WTC11 (cell line): ENCODE data around the gene SMAD3. TPM values are rescaled to one million over a fixed set of nuclear protein-coding genes. Genes with fewer than 3 reads are reported as not detected.

Experiments
- ATAC-seq: fragments of 200-7000 bp; cut with Tn5 transposase; 2 replicates; pipeline ENCODE4 v1.10.0; 2021; ENCODE audit warnings: mild to moderate bottlenecking, moderate library complexity
- CTCF ChIA-PET: fragments of 300-600 bp; sonication (Branson Sonifier 250); formaldehyde crosslinking; loops from one replicate; lab custom pipeline; 2021; ENCODE audit warnings: antibody characterized with exemption; lab: Charles Lee
- POLR2A ChIA-PET: fragments of 350-600 bp; sonication (Branson Sonifier 250); formaldehyde crosslinking; loops from one replicate; lab custom pipeline; 2021; ENCODE audit warnings: antibody characterized with exemption; lab: Charles Lee
- DNase-seq: peaks from one replicate; pipeline ENCODE4 v3.0.0; 2021; ENCODE audit warnings: low spot score
- H3K27ac Mint-ChIP-seq: 2 replicates; pipeline ENCODE4 v1.8.0; 2021; ENCODE audit warnings: mixed read lengths
- H3K27me3 Mint-ChIP-seq: 2 replicates; pipeline ENCODE4 v1.8.0; 2021; ENCODE audit warnings: low read depth, mild to moderate bottlenecking, moderate library complexity, mixed read lengths
- H3K36me3 Mint-ChIP-seq: 2 replicates; pipeline ENCODE4 v1.8.0; 2021; ENCODE audit warnings: mixed read lengths
- H3K4me1 Mint-ChIP-seq: 2 replicates; pipeline ENCODE4 v1.8.0; 2022; ENCODE audit warnings: mixed read lengths
- H3K4me3 Mint-ChIP-seq: 2 replicates; pipeline ENCODE4 v1.8.0; 2021; ENCODE audit warnings: mild to moderate bottlenecking, moderate library complexity, mixed read lengths
- H3K9me3 Mint-ChIP-seq: 2 replicates; pipeline ENCODE4 v1.8.0; 2021; ENCODE audit warnings: mixed read lengths
- ATF1 ChIP-seq: sonication (generic); formaldehyde crosslinking; IDR thresholded peaks from 2 replicates; pipeline ENCODE4 v1.8.1; 2023; ENCODE audit warnings: mild to moderate bottlenecking, moderate library complexity, missing genetic modification reagents
- CREB1 ChIP-seq: sonication (generic); formaldehyde crosslinking; IDR thresholded peaks from 2 replicates; pipeline ENCODE4 v1.8.0; 2023; ENCODE audit warnings: mild to moderate bottlenecking, missing genetic modification reagents
- ELF4 ChIP-seq: sonication (generic); formaldehyde crosslinking; IDR thresholded peaks from 2 replicates; pipeline ENCODE4 v1.8.1; 2022; ENCODE audit warnings: low read depth, mild to moderate bottlenecking, moderate library complexity, missing genetic modification reagents
- GRHL2 ChIP-seq: fragments of 250-450 bp; sonication (Bioruptor Pico); IDR thresholded peaks from 2 replicates; pipeline ENCODE4 v1.8.0; 2022; ENCODE audit warnings: mild to moderate bottlenecking, moderate library complexity; ENCODE audit not compliant: insufficient replicate concordance, severe bottlenecking
- IRF2 ChIP-seq: sonication (generic); formaldehyde crosslinking; IDR thresholded peaks from 2 replicates; pipeline ENCODE4 v1.8.0; 2022; ENCODE audit warnings: low read depth, missing genetic modification reagents, borderline replicate concordance
- JUN ChIP-seq: sonication (generic); formaldehyde crosslinking; IDR thresholded peaks from 2 replicates; pipeline ENCODE4 v1.8.0; 2023; ENCODE audit warnings: mild to moderate bottlenecking, missing genetic modification reagents
- KAT7 ChIP-seq: sonication (generic); formaldehyde crosslinking; IDR thresholded peaks from 2 replicates; pipeline ENCODE4 v1.8.1; 2023; ENCODE audit warnings: missing genetic modification reagents, mild to moderate bottlenecking, borderline replicate concordance
- MXD4 ChIP-seq: fragments of 250-450 bp; sonication (Bioruptor Pico); IDR thresholded peaks from 2 replicates; pipeline ENCODE4 v1.8.0; 2021; ENCODE audit warnings: mild to moderate bottlenecking, moderate library complexity, borderline replicate concordance
- NFE2L1 ChIP-seq: sonication (generic); formaldehyde crosslinking; IDR thresholded peaks from 2 replicates; pipeline ENCODE4 v1.8.1; 2023; ENCODE audit warnings: missing genetic modification reagents
- NR1H2 ChIP-seq: sonication (generic); formaldehyde crosslinking; IDR thresholded peaks from 2 replicates; pipeline ENCODE4 v1.9.0; 2021; ENCODE audit warnings: mild to moderate bottlenecking, moderate library complexity, missing genetic modification reagents
- NR2C2 ChIP-seq: sonication (generic); formaldehyde crosslinking; IDR thresholded peaks from 2 replicates; pipeline ENCODE4 v1.8.0; 2022; ENCODE audit warnings: mild to moderate bottlenecking, missing genetic modification reagents
- RELA ChIP-seq: sonication (generic); formaldehyde crosslinking; IDR thresholded peaks from 2 replicates; pipeline ENCODE4 v1.8.1; 2022; ENCODE audit warnings: missing genetic modification reagents, mild to moderate bottlenecking, borderline replicate concordance
- TP53 ChIP-seq: sonication (generic); formaldehyde crosslinking; IDR thresholded peaks from 2 replicates; pipeline ENCODE4 v1.8.1; 2023; ENCODE audit warnings: mild to moderate bottlenecking, missing genetic modification reagents
- ZBTB21 ChIP-seq: sonication (generic); formaldehyde crosslinking; IDR thresholded peaks from 2 replicates; pipeline ENCODE4 v1.8.1; 2023; ENCODE audit warnings: mild to moderate bottlenecking, missing genetic modification reagents, borderline replicate concordance
- ZNF121 ChIP-seq: sonication (generic); formaldehyde crosslinking; IDR thresholded peaks from 2 replicates; pipeline ENCODE4 v1.8.0; 2023; ENCODE audit warnings: missing genetic modification reagents
- ZNF396 ChIP-seq: fragments of 250-450 bp; sonication (Bioruptor Pico); IDR thresholded peaks from 2 replicates; pipeline ENCODE4 v1.8.0; 2021; ENCODE audit warnings: mild to moderate bottlenecking, moderate library complexity, borderline replicate concordance
- ZNF416 ChIP-seq: fragments of 250-450 bp; sonication (Bioruptor Pico); IDR thresholded peaks from 2 replicates; pipeline ENCODE4 v1.9.0; 2021; ENCODE audit warnings: mild to moderate bottlenecking, inconsistent platforms
- total RNA-seq: library from RNA; stranded (reverse); gene quantifications from 3 replicates; pipeline ENCODE4 v1.2.3, GENCODE V29; 2021
- TF ChIP-seq, protein P1 (sequence below): fragments of 250-450 bp; sonication (Bioruptor Pico); IDR thresholded peaks from 2 replicates; pipeline ENCODE4 v1.8.0; 2021; ENCODE audit warnings: mild to moderate bottlenecking
- TF ChIP-seq, protein P2 (sequence below): fragments of 250-450 bp; sonication (Bioruptor Pico); IDR thresholded peaks from 2 replicates; pipeline ENCODE4 v2.1.2; 2022; ENCODE audit warnings: mild to moderate bottlenecking, moderate library complexity
- TF ChIP-seq, protein P3 (sequence below): fragments of 250-450 bp; sonication (Bioruptor Pico); IDR thresholded peaks from 2 replicates; pipeline ENCODE4 v1.9.0; 2021; ENCODE audit warnings: mild to moderate bottlenecking
- TF ChIP-seq, protein P4 (sequence below): sonication (generic); formaldehyde crosslinking; IDR thresholded peaks from 2 replicates; pipeline ENCODE4 v1.8.1; 2022; ENCODE audit warnings: mild to moderate bottlenecking, moderate library complexity, missing genetic modification reagents
- TF ChIP-seq, protein P5 (sequence below): sonication (generic); formaldehyde crosslinking; IDR thresholded peaks from 2 replicates; pipeline ENCODE4 v1.8.0; 2022; ENCODE audit warnings: mild to moderate bottlenecking, missing genetic modification reagents
- TF ChIP-seq, protein P6 (sequence below): sonication (generic); formaldehyde crosslinking; IDR thresholded peaks from 2 replicates; pipeline ENCODE4 v1.8.1; 2022; ENCODE audit warnings: mild to moderate bottlenecking, missing genetic modification reagents, moderate library complexity, borderline replicate concordance
- TF ChIP-seq, protein P7 (sequence below): sonication (generic); formaldehyde crosslinking; IDR thresholded peaks from 2 replicates; pipeline ENCODE4 v1.8.0; 2022; ENCODE audit warnings: mild to moderate bottlenecking, missing genetic modification reagents
- TF ChIP-seq, protein P8 (sequence below): fragments of 200-600 bp; IDR thresholded peaks from 2 replicates; pipeline ENCODE4 v1.8.0; 2022; ENCODE audit warnings: antibody characterized with exemption

Gene SMAD3
- total RNA-seq, 1 experiment from 2014 or later: 34.6 TPM

DNA sequence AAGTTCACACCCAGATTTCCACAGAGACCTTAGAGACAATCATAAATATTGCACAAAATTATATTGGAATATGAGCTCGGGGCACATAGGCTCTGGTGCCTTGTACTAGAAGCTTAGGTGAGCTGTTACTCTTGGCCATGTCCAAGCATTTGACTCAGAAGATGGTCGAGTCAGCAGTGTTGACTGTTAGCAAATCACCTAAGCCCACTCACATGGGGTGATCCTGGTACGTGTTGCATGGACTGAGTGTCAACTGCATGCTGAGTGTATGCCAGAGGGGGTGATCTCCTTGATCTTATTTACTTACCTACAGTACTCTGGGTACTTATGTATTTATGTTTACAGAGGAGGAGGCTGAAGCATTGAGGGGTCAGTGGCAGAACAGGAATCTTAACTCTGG, 14.0 kb downstream of the SMAD3 start:
- Mint-ChIP-seq H3K4me3 (no peak overlapping the region), H3K4me1 (peaks cover 82% of the 10 kb centered on the region), H3K27ac (no peak overlapping the region), H3K9me3 (no peaks in the 10 kb centered on the region), H3K36me3 (peaks cover 2% of the 10 kb centered on the region; the same call in 1 of the 2 replicates), H3K27me3 (no peaks in the 10 kb centered on the region)
- no peak for TF ChIP-seq NR2C2 (CRISPR knock-in tag)
- TF ChIP-seq TP53 (CRISPR knock-in tag): no peak
- no peak for TF ChIP-seq KAT7 (CRISPR knock-in tag)
- no peak for TF ChIP-seq IRF2 (CRISPR knock-in tag)
- no peak for TF ChIP-seq RELA (CRISPR knock-in tag)
- TF ChIP-seq ZNF396: no peak
- TF ChIP-seq, protein P1, sequence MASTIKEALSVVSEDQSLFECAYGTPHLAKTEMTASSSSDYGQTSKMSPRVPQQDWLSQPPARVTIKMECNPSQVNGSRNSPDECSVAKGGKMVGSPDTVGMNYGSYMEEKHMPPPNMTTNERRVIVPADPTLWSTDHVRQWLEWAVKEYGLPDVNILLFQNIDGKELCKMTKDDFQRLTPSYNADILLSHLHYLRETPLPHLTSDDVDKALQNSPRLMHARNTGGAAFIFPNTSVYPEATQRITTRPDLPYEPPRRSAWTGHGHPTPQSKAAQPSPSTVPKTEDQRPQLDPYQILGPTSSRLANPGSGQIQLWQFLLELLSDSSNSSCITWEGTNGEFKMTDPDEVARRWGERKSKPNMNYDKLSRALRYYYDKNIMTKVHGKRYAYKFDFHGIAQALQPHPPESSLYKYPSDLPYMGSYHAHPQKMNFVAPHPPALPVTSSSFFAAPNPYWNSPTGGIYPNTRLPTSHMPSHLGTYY (CRISPR knock-in tag): no peak
- no peak for TF ChIP-seq GRHL2 (CRISPR knock-in tag)
- no peak for TF ChIP-seq NFE2L1
- no peak for TF ChIP-seq ELF4 (CRISPR knock-in tag)
- TF ChIP-seq, protein P2, sequence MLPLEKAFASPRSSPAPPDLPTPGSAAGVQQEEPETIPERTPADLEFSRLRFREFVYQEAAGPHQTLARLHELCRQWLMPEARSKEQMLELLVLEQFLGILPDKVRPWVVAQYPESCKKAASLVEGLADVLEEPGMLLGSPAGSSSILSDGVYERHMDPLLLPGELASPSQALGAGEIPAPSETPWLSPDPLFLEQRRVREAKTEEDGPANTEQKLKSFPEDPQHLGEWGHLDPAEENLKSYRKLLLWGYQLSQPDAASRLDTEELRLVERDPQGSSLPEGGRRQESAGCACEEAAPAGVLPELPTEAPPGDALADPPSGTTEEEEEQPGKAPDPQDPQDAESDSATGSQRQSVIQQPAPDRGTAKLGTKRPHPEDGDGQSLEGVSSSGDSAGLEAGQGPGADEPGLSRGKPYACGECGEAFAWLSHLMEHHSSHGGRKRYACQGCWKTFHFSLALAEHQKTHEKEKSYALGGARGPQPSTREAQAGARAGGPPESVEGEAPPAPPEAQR: no peak
- TF ChIP-seq, protein P3, sequence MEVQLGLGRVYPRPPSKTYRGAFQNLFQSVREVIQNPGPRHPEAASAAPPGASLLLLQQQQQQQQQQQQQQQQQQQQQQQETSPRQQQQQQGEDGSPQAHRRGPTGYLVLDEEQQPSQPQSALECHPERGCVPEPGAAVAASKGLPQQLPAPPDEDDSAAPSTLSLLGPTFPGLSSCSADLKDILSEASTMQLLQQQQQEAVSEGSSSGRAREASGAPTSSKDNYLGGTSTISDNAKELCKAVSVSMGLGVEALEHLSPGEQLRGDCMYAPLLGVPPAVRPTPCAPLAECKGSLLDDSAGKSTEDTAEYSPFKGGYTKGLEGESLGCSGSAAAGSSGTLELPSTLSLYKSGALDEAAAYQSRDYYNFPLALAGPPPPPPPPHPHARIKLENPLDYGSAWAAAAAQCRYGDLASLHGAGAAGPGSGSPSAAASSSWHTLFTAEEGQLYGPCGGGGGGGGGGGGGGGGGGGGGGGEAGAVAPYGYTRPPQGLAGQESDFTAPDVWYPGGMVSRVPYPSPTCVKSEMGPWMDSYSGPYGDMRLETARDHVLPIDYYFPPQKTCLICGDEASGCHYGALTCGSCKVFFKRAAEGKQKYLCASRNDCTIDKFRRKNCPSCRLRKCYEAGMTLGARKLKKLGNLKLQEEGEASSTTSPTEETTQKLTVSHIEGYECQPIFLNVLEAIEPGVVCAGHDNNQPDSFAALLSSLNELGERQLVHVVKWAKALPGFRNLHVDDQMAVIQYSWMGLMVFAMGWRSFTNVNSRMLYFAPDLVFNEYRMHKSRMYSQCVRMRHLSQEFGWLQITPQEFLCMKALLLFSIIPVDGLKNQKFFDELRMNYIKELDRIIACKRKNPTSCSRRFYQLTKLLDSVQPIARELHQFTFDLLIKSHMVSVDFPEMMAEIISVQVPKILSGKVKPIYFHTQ (CRISPR knock-in tag): no peak
- TF ChIP-seq, protein P4, sequence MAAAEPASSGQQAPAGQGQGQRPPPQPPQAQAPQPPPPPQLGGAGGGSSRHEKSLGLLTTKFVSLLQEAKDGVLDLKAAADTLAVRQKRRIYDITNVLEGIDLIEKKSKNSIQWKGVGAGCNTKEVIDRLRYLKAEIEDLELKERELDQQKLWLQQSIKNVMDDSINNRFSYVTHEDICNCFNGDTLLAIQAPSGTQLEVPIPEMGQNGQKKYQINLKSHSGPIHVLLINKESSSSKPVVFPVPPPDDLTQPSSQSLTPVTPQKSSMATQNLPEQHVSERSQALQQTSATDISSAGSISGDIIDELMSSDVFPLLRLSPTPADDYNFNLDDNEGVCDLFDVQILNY (CRISPR knock-in tag): no peak
- TF ChIP-seq, protein P5, sequence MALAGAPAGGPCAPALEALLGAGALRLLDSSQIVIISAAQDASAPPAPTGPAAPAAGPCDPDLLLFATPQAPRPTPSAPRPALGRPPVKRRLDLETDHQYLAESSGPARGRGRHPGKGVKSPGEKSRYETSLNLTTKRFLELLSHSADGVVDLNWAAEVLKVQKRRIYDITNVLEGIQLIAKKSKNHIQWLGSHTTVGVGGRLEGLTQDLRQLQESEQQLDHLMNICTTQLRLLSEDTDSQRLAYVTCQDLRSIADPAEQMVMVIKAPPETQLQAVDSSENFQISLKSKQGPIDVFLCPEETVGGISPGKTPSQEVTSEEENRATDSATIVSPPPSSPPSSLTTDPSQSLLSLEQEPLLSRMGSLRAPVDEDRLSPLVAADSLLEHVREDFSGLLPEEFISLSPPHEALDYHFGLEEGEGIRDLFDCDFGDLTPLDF (CRISPR knock-in tag): no peak
- DNase-seq: no peak
- ChIA-PET CTCF (no interaction called here), POLR2A (no interaction called here)
- ATAC-seq: no peak

DNA sequence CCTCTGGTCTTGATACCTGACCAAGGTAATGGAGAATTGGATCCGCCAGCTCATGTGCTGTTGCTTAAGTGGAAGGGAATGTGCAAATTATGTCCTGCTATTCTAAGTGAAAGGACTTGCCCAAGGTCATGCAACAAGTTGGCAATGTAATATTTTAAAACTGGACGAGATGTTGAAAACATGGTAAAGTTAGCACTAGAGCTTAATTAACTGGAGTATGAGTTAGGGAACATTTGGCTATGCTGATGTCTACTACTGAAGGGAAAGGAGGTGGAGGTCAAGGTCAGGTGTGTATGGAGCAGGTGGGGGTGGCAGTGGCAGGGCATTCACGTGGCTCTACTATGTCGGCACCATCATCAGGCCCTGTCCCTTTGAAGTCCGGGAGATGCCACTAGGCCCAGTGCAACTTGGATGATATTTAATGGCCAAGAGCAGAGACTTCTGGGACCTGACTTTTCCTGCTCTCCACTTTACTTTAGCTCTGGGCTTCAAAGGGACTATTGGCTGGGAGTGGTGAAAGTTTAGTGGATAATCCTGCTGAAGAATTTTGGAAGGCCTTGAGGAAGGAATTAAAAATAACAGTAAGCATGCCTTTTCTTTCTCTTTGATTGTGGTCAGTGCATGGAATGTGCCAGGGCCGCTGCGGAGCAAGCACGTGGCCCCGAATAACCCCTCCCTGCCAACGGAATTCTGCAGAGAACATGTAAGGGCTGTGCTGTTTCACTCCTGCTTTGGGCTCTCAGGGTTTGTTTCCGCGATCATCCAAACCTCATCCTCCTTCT, 14.9 kb downstream of the SMAD3 start:
- ChIA-PET CTCF (interaction anchor here (0.6 to 1.1 kb wide), 2 partner anchors 34 to 61 kb away, joined by 3 read pairs; no protein-coding TSS in a partner anchor), POLR2A (no interaction called here)
- ATAC-seq: no peak
- Mint-ChIP-seq H3K9me3 (no peaks in the 10 kb centered on the region), H3K27me3 (no peaks in the 10 kb centered on the region), H3K36me3 (peaks cover 2% of the 10 kb centered on the region; the same call in 1 of the 2 replicates), H3K27ac (peak overlapping the region; percentile 34; the same call in 1 of the 2 replicates), H3K4me3 (no peak overlapping the region), H3K4me1 (peaks cover 83% of the 10 kb centered on the region)
- DNase-seq: no peak
- TF ChIP-seq ZNF396 (no peak), CREB1 (no peak), JUN (no peak), MXD4 (CRISPR knock-in tag) (no peak), ZNF416 (CRISPR knock-in tag) (no peak), ZBTB21 (no peak), ATF1 (CRISPR knock-in tag) (no peak), ZNF121 (CRISPR knock-in tag) (no peak), NR1H2 (CRISPR knock-in tag) (no peak)
- TF ChIP-seq, protein P6, sequence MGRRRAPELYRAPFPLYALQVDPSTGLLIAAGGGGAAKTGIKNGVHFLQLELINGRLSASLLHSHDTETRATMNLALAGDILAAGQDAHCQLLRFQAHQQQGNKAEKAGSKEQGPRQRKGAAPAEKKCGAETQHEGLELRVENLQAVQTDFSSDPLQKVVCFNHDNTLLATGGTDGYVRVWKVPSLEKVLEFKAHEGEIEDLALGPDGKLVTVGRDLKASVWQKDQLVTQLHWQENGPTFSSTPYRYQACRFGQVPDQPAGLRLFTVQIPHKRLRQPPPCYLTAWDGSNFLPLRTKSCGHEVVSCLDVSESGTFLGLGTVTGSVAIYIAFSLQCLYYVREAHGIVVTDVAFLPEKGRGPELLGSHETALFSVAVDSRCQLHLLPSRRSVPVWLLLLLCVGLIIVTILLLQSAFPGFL (CRISPR knock-in tag): no peak
- TF ChIP-seq, protein P7, sequence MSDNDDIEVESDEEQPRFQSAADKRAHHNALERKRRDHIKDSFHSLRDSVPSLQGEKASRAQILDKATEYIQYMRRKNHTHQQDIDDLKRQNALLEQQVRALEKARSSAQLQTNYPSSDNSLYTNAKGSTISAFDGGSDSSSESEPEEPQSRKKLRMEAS: no peak
- TF ChIP-seq, protein P8, sequence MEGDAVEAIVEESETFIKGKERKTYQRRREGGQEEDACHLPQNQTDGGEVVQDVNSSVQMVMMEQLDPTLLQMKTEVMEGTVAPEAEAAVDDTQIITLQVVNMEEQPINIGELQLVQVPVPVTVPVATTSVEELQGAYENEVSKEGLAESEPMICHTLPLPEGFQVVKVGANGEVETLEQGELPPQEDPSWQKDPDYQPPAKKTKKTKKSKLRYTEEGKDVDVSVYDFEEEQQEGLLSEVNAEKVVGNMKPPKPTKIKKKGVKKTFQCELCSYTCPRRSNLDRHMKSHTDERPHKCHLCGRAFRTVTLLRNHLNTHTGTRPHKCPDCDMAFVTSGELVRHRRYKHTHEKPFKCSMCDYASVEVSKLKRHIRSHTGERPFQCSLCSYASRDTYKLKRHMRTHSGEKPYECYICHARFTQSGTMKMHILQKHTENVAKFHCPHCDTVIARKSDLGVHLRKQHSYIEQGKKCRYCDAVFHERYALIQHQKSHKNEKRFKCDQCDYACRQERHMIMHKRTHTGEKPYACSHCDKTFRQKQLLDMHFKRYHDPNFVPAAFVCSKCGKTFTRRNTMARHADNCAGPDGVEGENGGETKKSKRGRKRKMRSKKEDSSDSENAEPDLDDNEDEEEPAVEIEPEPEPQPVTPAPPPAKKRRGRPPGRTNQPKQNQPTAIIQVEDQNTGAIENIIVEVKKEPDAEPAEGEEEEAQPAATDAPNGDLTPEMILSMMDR: no peak
